Hindlimb muscle (tissue), 1 donor: ENCODE results near the gene SLC2A1. TPM values are rescaled to one million over a fixed set of nuclear protein-coding genes. Genes with fewer than 3 reads are reported as not detected.
"Not testable (repeated sequence)": the region's sequence is repeated elsewhere in the genome, so short reads cannot be mapped to it uniquely, and the experiment has no call there.

Source experiments
- DNase-seq: peaks from one replicate; pipeline ENCODE4 v3.0.0-alpha.2; 2013
- polyA plus RNA-seq: library from polyadenylated mRNA; unstranded; fragments of 120-200 nt; gene quantifications from one replicate; pipeline ENCODE4 v1.2.1, GENCODE V29; 2013; ENCODE audit not compliant: insufficient read length

The SLC2A1 gene
- polyA plus RNA-seq, 1 donor = 18.8 TPM

GRCh38 chr1:42927920-42928505 lies 30.7 kb downstream of the SLC2A1 start:
- DNase-seq = no peak

GRCh38 chr1:42927274-42927841 lies 31.3 kb downstream of the SLC2A1 start:
- no peak for DNase-seq

GRCh38 chr1:42926879-42927242 lies 31.8 kb downstream of the SLC2A1 start:
- no peak for DNase-seq

- no peak for DNase-seq
Observed at GRCh38 chr1:42926235-42926878, 32.3 kb downstream of the SLC2A1 start.

- no peak for DNase-seq
Observed at GRCh38 chr1:42924851-42925760, 33.6 kb downstream of the SLC2A1 start.

- DNase-seq = peak; percentile 95
Observed at GRCh38 chr1:42924082-42924850, 34.4 kb downstream of the SLC2A1 start.

GRCh38 chr1:42923367-42924081 lies 35.1 kb downstream of the SLC2A1 start:
- no peak for DNase-seq

GRCh38 chr1:42922687-42923366 lies 35.8 kb downstream of the SLC2A1 start:
- no peak for DNase-seq

GRCh38 chr1:42921769-42922168 lies 36.9 kb downstream of the SLC2A1 start:
- no peak for DNase-seq

GRCh38 chr1:42919651-42920050 lies 39.0 kb downstream of the SLC2A1 start:
- not testable (repeated sequence) for DNase-seq

GRCh38 chr1:42917241-42917495 lies 41.5 kb downstream of the SLC2A1 start:
- no peak for DNase-seq

GRCh38 chr1:42915456-42915855 lies 43.2 kb downstream of the SLC2A1 start:
- DNase-seq = no peak

GRCh38 chr1:42914092-42914627 lies 44.5 kb downstream of the SLC2A1 start:
- DNase-seq = no peak

- peak; percentile 41 for DNase-seq
Observed at GRCh38 chr1:42913426-42914091, 45.1 kb downstream of the SLC2A1 start.

GRCh38 chr1:42910985-42911384 lies 47.7 kb downstream of the SLC2A1 start:
- no peak for DNase-seq

- no peak for DNase-seq
Observed at GRCh38 chr1:42908046-42908445, 50.6 kb downstream of the SLC2A1 start.

- no peak for DNase-seq
Observed at GRCh38 chr1:42904434-42904833, 54.2 kb downstream of the SLC2A1 start.

- DNase-seq = not testable (repeated sequence)
Observed at GRCh38 chr1:42899960-42900359, 58.7 kb downstream of the SLC2A1 start.

GRCh38 chr1:42891465-42892138 lies 67.1 kb downstream of the SLC2A1 start:
- no peak for DNase-seq

- DNase-seq = no peak
Observed at GRCh38 chr1:42889264-42889663, 69.4 kb downstream of the SLC2A1 start.
